ENCODE data around the gene SCEL. TPM values are rescaled to one million over a fixed set of nuclear protein-coding genes. Genes with fewer than 3 reads are reported as not detected.

Gene SCEL
- total RNA-seq (2014; rRNA removed; shearing (Covaris generic)): not detected in 2 replicates
- not detected in 2 replicates for polyA plus RNA-seq (2016; fragmentation: Nextera tagmentation; extraction: Ambion mirVana)
- long read RNA-seq: 0 reads

- H2AFZ ChIP-seq: 0 out of 2 replicates have a peak within 1 kb of the TSS, but pooled peaks have one; percentile 20
- H3K36me3 Mint-ChIP-seq (ENCODE audit: low read depth): no peaks in the 10 kb centered on the region
- no peaks in the 10 kb centered on the region for H4K20me1 ChIP-seq (replicated peaks; ENCODE audit: insufficient read depth)
- H3K27me3 Mint-ChIP-seq (ENCODE audit: insufficient read depth, low read depth, poor library complexity): no peaks in the 10 kb centered on the region
- no peaks in the 10 kb centered on the region for H3K79me2 ChIP-seq (replicated peaks; ENCODE audit: insufficient read depth)
- no peak within 1 kb of the TSS for H3K4me2 ChIP-seq
- DNase-seq (ENCODE audit: low spot score) (no peak), ATAC-seq (no peak)
- peaks cover 6% of the 10 kb centered on the region; the same call in 1 of the 2 replicates for H3K9me2 ChIP-seq (ENCODE audit: insufficient read depth)
- no peak within 1 kb of the TSS for H3K4me3 ChIP-seq
- H3K36me3 ChIP-seq (ENCODE audit: insufficient read depth): no peaks in the 10 kb centered on the region
- TF ChIP-seq, protein P1, sequence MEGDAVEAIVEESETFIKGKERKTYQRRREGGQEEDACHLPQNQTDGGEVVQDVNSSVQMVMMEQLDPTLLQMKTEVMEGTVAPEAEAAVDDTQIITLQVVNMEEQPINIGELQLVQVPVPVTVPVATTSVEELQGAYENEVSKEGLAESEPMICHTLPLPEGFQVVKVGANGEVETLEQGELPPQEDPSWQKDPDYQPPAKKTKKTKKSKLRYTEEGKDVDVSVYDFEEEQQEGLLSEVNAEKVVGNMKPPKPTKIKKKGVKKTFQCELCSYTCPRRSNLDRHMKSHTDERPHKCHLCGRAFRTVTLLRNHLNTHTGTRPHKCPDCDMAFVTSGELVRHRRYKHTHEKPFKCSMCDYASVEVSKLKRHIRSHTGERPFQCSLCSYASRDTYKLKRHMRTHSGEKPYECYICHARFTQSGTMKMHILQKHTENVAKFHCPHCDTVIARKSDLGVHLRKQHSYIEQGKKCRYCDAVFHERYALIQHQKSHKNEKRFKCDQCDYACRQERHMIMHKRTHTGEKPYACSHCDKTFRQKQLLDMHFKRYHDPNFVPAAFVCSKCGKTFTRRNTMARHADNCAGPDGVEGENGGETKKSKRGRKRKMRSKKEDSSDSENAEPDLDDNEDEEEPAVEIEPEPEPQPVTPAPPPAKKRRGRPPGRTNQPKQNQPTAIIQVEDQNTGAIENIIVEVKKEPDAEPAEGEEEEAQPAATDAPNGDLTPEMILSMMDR (conservative IDR thresholded peaks at IDR 0.05; ENCODE audit: low read depth in 2 of 2): no peak
- TF ChIP-seq NANOG (IDR thresholded peaks at IDR 0.05; ENCODE audit: borderline replicate concordance): no peak
- no peak for TF ChIP-seq REST (IDR thresholded peaks at IDR 0.05; ENCODE audit: unreplicated experiment)
- TF ChIP-seq ZNF331 (CRISPR knock-in tag; IDR thresholded peaks at IDR 0.05; ENCODE audit: low read depth): no peak
- TF ChIP-seq STAT1 (IDR thresholded peaks at IDR 0.05; ENCODE audit: unreplicated experiment): no peak
- TF ChIP-seq, protein P2, sequence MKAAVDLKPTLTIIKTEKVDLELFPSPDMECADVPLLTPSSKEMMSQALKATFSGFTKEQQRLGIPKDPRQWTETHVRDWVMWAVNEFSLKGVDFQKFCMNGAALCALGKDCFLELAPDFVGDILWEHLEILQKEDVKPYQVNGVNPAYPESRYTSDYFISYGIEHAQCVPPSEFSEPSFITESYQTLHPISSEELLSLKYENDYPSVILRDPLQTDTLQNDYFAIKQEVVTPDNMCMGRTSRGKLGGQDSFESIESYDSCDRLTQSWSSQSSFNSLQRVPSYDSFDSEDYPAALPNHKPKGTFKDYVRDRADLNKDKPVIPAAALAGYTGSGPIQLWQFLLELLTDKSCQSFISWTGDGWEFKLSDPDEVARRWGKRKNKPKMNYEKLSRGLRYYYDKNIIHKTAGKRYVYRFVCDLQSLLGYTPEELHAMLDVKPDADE (IDR thresholded peaks at IDR 0.05): no peak
- TF ChIP-seq EZH2phosphoT487 (IDR thresholded peaks at IDR 0.05; ENCODE audit: unreplicated experiment): no peak
- no peak for TF ChIP-seq EZH2 (IDR thresholded peaks at IDR 0.05; ENCODE audit: low read depth, unreplicated experiment)
- no peak for TF ChIP-seq POLR2AphosphoS5 (IDR thresholded peaks at IDR 0.05; ENCODE audit: low read depth)
- TF ChIP-seq, protein P3, sequence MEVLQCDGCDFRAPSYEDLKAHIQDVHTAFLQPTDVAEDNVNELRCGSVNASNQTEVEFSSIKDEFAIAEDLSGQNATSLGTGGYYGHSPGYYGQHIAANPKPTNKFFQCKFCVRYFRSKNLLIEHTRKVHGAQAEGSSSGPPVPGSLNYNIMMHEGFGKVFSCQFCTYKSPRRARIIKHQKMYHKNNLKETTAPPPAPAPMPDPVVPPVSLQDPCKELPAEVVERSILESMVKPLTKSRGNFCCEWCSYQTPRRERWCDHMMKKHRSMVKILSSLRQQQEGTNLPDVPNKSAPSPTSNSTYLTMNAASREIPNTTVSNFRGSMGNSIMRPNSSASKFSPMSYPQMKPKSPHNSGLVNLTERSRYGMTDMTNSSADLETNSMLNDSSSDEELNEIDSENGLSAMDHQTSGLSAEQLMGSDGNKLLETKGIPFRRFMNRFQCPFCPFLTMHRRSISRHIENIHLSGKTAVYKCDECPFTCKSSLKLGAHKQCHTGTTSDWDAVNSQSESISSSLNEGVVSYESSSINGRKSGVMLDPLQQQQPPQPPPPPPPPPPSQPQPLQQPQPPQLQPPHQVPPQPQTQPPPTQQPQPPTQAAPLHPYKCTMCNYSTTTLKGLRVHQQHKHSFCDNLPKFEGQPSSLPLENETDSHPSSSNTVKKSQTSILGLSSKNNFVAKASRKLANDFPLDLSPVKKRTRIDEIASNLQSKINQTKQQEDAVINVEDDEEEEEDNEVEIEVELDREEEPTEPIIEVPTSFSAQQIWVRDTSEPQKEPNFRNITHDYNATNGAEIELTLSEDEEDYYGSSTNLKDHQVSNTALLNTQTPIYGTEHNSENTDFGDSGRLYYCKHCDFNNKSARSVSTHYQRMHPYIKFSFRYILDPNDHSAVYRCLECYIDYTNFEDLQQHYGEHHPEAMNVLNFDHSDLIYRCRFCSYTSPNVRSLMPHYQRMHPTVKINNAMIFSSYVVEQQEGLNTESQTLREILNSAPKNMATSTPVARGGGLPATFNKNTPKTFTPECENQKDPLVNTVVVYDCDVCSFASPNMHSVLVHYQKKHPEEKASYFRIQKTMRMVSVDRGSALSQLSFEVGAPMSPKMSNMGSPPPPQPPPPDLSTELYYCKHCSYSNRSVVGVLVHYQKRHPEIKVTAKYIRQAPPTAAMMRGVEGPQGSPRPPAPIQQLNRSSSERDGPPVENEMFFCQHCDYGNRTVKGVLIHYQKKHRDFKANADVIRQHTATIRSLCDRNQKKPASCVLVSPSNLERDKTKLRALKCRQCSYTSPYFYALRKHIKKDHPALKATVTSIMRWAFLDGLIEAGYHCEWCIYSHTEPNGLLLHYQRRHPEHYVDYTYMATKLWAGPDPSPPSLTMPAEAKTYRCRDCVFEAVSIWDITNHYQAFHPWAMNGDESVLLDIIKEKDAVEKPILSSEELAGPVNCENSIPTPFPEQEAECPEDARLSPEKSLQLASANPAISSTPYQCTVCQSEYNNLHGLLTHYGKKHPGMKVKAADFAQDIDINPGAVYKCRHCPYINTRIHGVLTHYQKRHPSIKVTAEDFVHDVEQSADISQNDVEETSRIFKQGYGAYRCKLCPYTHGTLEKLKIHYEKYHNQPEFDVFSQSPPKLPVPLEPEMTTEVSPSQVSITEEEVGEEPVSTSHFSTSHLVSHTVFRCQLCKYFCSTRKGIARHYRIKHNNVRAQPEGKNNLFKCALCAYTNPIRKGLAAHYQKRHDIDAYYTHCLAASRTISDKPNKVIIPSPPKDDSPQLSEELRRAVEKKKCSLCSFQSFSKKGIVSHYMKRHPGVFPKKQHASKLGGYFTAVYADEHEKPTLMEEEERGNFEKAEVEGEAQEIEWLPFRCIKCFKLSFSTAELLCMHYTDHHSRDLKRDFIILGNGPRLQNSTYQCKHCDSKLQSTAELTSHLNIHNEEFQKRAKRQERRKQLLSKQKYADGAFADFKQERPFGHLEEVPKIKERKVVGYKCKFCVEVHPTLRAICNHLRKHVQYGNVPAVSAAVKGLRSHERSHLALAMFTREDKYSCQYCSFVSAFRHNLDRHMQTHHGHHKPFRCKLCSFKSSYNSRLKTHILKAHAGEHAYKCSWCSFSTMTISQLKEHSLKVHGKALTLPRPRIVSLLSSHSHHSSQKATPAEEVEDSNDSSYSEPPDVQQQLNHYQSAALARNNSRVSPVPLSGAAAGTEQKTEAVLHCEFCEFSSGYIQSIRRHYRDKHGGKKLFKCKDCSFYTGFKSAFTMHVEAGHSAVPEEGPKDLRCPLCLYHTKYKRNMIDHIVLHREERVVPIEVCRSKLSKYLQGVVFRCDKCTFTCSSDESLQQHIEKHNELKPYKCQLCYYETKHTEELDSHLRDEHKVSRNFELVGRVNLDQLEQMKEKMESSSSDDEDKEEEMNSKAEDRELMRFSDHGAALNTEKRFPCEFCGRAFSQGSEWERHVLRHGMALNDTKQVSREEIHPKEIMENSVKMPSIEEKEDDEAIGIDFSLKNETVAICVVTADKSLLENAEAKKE (CRISPR knock-in tag; IDR thresholded peaks at IDR 0.05): no peak
- H3K27me3 ChIP-seq (ENCODE audit: insufficient read depth): no peaks in the 10 kb centered on the region
- no peaks in the 10 kb centered on the region for H3K9me3 Mint-ChIP-seq
- H3F3A ChIP-seq (replicated peaks; ENCODE audit: low read depth): no peaks in the 10 kb centered on the region
- no peaks in the 10 kb centered on the region for H3K4me1 Mint-ChIP-seq
- H3K4me3 Mint-ChIP-seq: no peak within 1 kb of the TSS
- H3K4me1 ChIP-seq (ENCODE audit: insufficient read depth): no peaks in the 10 kb centered on the region
- no peak within 1 kb of the TSS for H3K27ac ChIP-seq (ENCODE audit: low read depth)
- no peak within 1 kb of the TSS for H3K27ac Mint-ChIP-seq
Observed at GRCh38 chr13:77535448-77535847, at the start of gene SCEL. Gene SCEL (plus strand): TSS chr13:77535706. CDS start chr13:77555876, 20,170 bp downstream.
